Cerebellar cortex (tissue), 1 donor: ENCODE results near the gene TP63.

Experiments used
- DNase-seq: peaks from one replicate; pipeline ENCODE4 v3.0.0-alpha.2; 2015; ENCODE audit warnings: low spot score

TP63 gene

DNA sequence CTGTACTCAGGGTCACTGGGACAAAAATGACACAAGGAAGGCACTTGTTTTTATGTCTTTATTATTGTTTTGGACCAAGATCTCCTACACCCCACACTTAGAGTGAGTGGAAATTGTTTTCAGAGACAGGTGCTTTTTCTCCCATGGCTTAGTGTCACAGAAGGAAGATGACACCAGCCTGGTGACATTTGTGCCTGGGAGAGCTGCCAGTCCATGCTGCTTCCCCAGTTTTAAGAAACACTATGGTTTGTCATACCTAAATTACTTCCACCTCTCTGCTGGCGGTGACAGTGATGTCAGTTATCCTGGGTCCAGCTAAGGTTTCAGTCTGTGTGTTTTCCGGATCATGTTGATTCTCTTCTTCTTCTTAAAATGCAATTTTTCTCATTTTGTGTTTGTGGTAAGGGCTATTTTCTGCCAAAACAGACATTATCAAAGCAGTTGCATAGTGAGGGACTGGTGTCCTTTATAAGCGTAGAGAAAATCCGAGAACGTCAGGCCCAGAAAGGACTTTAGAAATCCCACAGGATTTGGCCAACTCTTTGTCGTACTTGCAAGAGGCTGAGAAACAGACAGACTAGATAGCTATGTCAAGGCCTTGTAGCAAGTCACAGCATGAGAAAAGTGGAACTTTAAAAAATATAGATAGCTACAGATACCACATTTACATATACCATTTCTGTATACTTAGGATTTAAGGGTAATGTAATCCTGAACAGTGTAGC is 149.5 kb downstream of the TP63 start:
- no peak for DNase-seq

DNA sequence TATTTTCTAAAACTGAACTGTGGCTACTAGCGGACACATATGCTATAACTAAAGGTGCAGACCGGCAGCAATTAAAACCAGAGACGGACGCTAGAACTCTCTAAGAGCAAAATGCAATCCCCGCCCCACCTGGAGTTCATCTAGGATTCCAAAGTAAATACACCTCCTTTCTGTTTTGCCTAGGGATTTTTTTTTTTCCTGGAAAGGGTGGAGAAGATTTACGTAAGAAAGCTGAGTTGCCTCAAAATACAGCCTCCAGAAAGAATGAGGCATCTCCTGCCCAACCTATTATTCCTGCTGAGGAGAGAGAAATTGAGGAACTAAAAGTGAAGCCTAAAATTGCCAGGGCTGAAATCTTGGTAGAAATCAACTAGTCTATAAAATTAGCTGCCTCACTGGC is 150.2 kb downstream of the TP63 start:
- DNase-seq, result no peak

DNA sequence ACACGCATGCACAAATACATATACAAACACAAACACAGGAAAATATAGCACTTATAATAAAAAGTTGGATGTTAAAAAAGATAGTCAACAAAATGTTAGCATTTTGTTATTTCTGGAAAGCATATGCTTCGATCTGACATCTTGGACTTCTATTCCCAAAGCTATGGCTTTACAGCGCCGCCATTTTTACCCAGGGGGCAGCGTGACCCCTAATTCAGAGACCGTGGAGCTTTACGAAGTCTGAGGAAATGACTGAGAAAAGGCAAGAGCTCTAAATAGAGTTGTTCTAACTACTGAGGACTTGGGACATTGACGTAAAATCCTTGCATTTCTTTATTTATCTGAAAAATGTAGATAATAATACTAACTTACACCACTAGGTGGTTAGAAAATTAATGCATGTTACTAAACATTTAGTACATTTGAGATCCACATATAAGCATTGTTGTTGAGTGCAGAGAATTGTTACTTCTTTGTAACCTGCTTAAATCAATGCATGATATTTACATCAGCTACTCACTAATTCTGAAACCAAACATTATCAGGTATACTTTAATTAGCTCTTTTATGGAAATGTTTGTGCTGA is 155.4 kb downstream of the TP63 start:
- no peak for DNase-seq

- no peak for DNase-seq
Measured at GRCh38 chr3:189787191-189787590, 156.0 kb downstream of the TP63 start.

GRCh38 chr3:189787632-189788031 is 156.4 kb downstream of the TP63 start:
- no peak for DNase-seq

DNA sequence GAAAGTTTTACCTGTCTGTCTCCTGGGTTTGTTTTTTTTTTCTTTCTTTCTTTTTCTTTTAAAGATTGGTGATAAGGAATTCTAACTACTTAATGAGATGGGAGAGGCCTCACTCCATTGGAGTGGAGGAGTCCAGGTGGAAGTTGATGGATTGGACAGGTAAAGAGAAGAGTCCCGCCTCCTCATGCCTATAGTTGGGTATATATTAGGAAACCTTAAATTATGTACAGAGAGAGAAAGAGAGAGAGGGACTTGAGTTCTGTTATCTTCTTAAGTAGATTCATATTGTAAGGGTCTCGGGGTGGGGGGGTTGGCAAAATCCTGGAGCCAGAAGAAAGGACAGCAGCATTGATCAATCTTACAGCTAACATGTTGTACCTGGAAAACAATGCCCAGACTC is 158.2 kb downstream of the TP63 start:
- DNase-seq, result no peak

DNA sequence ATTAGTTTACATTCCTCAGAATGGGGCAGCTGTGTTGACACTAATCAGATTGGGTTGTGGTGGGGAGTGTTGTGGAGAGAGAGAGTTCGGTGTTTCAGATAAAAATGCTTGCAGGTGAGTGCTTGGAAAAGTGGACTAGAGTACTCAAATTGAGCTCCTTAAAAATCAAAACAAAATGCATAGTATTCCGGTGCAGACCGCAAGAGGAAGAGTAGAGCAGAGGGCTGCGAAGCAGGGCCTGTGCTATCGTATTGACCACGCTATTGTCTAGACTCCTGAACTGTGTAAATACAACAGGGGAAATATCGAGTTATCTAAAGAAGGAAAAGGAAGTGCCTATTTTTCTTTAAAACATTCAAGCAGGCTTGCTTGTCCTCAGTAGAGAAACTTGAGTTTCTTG is 159.5 kb downstream of the TP63 start:
- DNase-seq, result no peak

DNA sequence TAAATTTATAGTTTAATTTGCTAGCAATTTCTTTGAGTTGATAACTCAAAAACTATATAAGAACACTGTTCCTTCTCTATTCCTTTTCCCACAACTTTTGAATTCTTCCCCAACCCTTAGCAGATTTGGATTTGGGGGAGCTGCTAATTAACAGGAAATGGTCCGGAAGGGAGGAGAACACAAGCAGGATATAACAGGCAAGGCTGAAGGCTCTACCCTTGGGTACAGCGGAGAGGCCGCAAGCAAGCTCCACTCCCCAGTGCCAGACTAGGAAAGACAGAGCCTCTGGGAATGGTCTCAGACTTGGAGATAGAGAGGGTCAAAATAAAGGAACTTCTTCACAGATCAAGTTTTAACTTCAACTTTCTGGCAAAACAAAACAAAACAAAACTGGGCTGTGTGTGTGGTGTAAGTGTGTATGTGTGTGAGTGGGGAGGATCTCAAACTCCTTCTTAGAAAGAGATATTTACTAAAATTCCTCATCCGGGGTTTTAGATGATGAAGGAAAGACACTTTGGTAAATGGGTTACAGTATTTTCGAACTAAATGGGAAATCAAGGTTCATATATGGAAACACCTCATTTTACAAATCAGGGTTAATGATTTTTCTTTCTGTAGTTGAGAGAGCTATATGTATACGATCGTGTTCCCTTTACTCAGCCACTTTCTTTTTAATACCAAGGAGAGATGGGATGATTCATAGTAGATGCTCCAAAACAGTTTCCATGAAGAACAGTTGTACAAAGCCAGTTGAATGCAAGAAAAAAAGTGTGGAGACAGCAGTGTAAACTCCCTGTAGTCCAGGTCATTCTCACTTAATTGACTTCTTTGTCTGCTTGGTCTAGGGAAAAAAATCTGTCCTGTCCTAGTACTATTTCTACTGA is 161.1 kb downstream of the TP63 start:
- no peak for DNase-seq

- no peak for DNase-seq
Measured at GRCh38 chr3:189794518-189794917, 163.3 kb downstream of the TP63 start.

- DNase-seq, result no peak
Measured at GRCh38 chr3:189797103-189797750, 166.0 kb downstream of the TP63 start.

DNA sequence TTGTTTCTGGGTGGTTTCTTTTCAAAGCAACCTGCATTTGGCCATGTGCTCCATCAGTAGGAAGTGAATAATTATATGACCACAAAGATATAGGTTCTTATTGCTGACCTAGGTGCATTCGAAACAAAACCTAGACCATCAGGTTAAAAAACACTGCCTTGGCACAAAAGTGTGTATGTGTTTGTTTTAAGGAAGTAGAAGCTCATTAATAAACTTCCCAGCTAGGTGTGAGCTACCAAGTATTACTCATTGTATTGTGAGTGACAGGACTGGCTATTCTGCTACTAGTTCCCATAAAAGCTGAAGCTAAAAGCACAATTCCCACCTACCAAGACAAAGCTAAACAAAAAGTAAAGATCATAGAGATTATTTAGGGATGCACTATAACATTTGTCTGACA is 168.2 kb downstream of the TP63 start:
- DNase-seq, result no peak

DNA sequence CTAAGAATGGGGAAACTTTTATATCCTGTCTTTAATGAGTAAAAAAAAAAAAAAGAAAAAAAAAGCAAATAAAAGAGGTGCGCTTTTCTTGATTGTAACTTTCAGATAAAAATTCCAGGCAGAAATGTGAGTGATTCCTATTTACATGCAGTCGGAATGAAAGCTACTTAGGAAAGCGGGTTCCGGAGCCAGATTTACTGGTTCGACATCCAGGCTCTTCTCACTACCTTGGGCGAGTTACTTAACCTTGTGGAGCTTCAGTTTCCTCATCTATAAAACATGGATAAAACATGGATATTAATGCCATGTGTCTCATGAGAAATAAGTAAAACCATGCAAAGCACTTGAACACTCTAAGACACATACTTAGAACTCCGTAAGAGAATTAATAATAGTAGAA is 169.2 kb downstream of the TP63 start:
- DNase-seq, result no peak

GRCh38 chr3:189803254-189803653 is 172.1 kb downstream of the TP63 start:
- DNase-seq, result no peak

DNA sequence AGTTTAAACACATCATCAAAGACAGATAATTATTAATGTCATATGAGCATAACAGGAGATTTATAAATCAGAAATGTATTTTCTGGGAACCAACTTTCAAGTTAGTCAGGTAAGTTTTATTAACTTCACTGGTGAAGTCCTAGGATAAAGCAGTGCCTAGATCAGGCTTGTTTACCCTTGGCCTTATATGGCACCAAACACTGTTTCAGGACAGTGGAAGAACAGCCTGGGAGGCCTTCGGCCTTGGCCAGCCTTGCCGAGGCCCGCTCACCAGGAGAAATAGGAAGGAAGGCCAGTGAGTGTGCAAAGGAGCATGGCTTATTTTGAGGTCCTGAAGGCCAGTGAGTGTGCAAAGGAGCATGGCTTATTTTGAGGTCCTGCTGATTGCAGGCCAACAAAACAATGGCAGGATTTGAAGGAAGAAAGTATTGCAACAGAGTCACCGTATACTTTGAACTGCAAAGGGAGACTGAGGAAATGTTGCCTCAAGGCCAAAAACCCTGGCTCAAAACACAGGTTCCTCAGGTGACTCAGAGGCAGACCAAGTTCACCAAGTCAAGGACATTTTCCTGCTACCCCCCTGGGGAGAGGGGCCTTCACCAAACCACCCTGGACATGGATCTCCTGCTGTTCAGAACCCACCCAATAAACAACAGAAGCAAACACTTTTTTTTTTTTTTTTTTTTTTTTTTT is 174.3 kb downstream of the TP63 start:
- no peak for DNase-seq

DNA sequence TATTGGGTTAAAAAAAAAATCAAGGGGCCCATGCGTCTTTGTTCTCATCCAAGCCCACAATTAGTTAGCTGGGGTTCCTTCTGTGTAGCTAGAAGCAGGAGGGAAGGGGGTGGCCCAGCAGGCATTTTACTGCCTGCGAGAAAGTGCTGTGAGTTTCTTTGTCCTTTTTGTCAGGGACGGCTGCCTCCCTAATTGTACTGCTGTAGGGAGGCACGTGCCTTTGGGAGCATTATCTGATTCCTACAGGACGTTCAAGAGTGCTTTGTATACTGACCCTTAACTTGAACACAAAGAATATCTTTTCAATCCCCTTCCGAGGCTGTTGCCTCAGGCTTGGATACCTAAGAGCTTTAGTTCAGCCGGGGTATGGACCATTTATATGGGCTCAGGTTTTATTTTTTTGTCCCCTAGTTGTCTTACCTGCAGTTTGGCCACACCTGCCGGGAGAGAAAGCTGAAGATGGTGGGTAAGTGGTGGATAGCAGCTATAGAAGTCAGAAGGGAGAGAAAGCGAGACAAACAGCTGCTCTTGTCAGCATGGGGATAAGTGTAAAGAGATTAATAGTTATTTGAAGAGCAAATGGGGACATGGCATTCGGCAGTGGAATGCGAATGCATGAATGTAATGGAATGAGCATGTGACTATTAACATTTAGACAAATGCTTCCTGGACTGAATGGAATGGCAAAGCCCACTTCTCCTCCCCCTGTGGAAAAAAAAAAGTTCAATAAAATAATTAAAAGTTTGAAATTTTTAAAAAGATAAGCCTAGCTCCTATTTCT is 175.2 kb downstream of the TP63 start:
- DNase-seq, result no peak

DNA sequence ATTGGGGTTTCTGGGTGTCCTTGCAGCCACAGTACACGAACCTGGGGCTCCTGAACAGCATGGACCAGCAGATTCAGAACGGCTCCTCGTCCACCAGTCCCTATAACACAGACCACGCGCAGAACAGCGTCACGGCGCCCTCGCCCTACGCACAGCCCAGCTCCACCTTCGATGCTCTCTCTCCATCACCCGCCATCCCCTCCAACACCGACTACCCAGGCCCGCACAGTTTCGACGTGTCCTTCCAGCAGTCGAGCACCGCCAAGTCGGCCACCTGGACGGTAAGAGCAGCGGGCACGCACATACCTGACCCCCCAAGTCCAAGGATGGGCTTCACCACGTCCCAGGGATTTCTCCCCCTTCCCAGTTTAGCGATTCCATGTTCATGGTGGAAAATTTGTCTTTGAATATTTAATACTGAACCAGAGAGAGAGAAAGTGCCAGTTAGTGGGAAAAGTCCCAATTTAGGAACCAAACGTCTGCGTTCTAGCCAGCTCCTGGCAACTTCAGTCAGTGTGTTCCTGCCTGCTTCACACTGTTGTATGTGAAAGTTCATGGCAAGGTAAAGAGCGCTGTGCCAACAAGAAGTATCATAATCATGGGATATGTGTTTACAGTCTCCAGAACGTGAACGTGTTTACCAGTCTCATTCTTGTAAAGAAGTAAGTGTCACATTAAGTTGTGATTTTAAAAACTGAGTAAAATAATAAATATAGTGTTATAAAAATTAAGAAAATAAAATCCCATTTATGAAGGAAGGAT is 177.2 kb downstream of the TP63 start:
- DNase-seq, result no peak

DNA sequence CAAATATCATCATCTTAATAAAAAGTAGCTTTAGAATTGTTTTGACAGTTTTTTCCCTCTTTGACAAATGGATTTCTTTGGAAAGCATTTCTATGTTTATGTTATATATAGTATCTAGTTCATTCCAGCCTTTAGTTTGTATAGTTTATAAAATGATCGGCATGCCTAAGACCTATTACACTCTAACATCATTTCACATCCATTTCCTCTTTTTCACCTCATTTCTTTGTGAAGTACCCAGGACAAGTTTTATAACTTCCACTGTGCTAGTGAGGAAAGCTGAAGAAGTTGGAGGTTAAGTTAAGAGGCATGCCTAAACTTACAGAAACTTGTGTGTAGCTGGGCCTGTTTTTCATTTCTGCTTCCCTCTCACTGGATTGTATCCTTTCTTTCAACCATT is 178.4 kb downstream of the TP63 start:
- DNase-seq, result no peak

DNA sequence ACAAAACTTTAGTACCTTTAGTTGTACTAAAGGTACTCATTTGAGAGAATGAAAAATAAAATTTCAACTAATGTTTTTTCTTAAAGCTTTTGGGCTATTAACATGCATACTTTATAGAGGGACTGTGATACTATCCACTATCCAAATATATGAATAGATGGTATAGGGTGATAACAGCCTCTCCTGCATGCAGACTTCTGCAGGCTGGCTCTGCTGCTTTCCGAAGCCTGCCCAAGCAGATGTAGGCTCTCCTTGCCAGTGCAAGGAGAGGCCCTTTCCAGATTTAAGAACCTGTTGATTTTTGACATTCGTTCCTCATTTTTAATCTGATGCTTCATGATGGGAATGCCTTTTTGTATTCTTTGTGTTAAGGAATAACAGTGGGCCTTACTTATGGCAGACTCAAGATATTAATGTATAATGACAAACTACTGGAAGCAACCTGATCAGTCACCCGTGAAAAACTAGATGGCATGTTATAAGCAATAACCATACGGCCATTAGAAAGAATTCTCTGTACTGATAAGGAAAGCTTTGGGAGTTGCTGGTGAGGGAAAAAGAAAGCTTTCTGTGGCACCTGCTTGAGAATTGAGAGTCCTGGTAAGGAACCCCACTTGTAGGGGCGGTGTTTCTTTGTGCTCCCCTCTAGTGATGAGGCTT is 181.7 kb downstream of the TP63 start:
- DNase-seq, result no peak

- DNase-seq, result no peak
Measured at GRCh38 chr3:189813647-189814240, 182.6 kb downstream of the TP63 start.

DNA sequence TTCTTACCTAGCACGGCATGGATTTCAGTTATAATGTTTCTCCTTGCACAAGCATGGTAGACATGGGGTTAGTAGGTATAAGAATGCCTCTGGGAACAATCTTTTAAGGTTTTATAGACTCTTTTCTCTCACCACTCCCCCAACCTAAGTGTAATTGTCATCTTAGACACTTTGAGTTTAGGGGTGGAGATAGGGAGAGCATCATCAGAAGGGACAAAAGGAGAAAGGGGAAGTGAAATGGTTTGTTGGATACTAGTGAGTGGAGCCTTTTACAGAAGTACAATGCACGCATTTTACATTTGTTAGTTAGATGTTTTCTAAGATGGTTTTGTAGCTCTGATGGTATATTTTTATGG is 189.2 kb downstream of the TP63 start:
- DNase-seq, result no peak
